ENCODE data around the gene GLB1L2.

GRCh38 chr11:134347441-134347840 lies 15.7 kb downstream of the GLB1L2 start:
- TF ChIP-seq YY1 (IDR thresholded peaks at IDR 0.05; ENCODE audit: insufficient read depth, insufficient read length) = no peak
- TF ChIP-seq SUZ12 (IDR thresholded peaks at IDR 0.05; ENCODE audit: extremely low read depth, insufficient read depth, insufficient read length) = no peak
- TF ChIP-seq ZNF274 (IDR thresholded peaks at IDR 0.05; ENCODE audit: low read depth, low read length) = no peak
